Measurements from ENCODE around the gene PAPOLB. TPM values are rescaled to one million over a fixed set of nuclear protein-coding genes. Genes with fewer than 3 reads are reported as not detected.

The PAPOLB gene
- total RNA-seq, 1 donor from 2014 or later = not detected

GRCh38 chr7:4886671-4887070 lies 24.8 kb upstream of the PAPOLB start:
- no peaks in the 10 kb centered on the region for H3K9me3 ChIP-seq
- H3K27ac ChIP-seq = no peak overlapping the region
- TF ChIP-seq CTCF (IDR thresholded peaks at IDR 0.05) = no peak
- no peaks in the 10 kb centered on the region for H3K27me3 ChIP-seq
- peaks cover 2 to 4% of the 10 kb centered on the region in 2 donors for H3K4me1 ChIP-seq
- H3K4me3 ChIP-seq = no peak overlapping the region
- H3K36me3 ChIP-seq = no peaks in the 10 kb centered on the region
- DNase-seq (ENCODE audit: low spot score in 2 of 2) = no peak
- intact Hi-C loops (cut with DNase I) = loop anchor here (10.0 kb wide), 1 partner anchor 202 kb away; the partner anchor contains the start of gene FOXK1

DNA sequence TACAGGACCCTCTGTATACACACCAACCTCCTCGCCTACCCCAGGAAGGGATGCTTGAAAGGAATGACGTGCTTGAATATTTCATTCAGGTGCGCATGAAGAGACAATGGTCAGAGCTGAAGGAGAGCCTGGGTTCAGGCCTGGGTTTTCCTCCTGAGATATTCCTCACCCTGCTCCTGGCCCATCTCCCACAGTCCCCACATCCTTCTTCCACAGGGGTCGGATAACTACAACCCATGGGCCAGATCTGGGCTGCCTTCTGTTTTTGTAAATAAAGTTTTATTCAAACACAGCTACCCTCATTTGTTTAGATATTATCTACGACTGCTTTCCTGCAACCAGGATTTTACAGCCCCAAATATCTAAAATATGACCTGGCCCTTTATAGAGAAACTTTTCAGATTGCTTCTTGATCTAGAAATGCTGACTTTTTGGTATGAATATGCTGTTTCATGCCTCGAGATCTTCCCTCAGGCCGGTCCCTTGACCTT lies 23.5 kb upstream of the PAPOLB start:
- intact Hi-C loops (cut with DNase I) = loop anchor here (10.0 kb wide), 1 partner anchor 201 kb away; the partner anchor contains the start of gene FOXK1
- H3K27ac ChIP-seq = no peak overlapping the region
- H3K36me3 ChIP-seq = no peaks in the 10 kb centered on the region
- H3K27me3 ChIP-seq = no peaks in the 10 kb centered on the region
- H3K4me1 ChIP-seq = peaks cover 2 to 4% of the 10 kb centered on the region in 2 donors
- H3K9me3 ChIP-seq = no peaks in the 10 kb centered on the region
- H3K4me3 ChIP-seq = no peak overlapping the region
- no peak for TF ChIP-seq CTCF (IDR thresholded peaks at IDR 0.05)
- no peak for DNase-seq (ENCODE audit: low spot score in 2 of 2)

DNA sequence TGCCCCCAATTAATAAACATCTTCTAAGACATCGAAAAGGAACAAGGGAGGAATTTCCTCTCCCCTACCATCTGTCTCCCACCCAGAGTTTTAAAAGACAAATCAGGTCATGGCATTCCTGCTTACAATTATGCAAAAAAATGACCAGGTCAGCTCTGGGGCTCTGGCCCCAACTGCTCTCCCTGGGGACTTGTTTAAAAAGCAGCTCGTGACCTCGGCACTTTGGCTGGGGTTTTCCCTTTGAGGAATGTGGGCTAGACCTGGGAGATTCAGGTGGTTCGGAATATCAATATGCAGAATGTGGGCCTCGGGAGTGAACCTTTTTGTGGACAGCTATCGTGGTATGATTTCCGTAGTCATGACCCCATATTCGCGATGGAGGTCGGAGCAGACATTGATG lies 22.3 kb upstream of the PAPOLB start:
- Histone ChIP-seq H3K27me3 (no peaks in the 10 kb centered on the region), H3K4me1 (peaks cover 2 to 4% of the 10 kb centered on the region in 2 donors), H3K4me3 (no peak overlapping the region), H3K9me3 (no peaks in the 10 kb centered on the region), H3K27ac (no peak overlapping the region), H3K36me3 (no peaks in the 10 kb centered on the region)
- intact Hi-C loops (cut with DNase I) = loop anchor here (5.0 to 10.0 kb wide), 3 partner anchors 52 to 199 kb away; partner anchors contain the start of genes AP5Z1 and FOXK1
- no peak for DNase-seq (ENCODE audit: low spot score in 2 of 2)
- no peak for TF ChIP-seq CTCF (IDR thresholded peaks at IDR 0.05)

DNA sequence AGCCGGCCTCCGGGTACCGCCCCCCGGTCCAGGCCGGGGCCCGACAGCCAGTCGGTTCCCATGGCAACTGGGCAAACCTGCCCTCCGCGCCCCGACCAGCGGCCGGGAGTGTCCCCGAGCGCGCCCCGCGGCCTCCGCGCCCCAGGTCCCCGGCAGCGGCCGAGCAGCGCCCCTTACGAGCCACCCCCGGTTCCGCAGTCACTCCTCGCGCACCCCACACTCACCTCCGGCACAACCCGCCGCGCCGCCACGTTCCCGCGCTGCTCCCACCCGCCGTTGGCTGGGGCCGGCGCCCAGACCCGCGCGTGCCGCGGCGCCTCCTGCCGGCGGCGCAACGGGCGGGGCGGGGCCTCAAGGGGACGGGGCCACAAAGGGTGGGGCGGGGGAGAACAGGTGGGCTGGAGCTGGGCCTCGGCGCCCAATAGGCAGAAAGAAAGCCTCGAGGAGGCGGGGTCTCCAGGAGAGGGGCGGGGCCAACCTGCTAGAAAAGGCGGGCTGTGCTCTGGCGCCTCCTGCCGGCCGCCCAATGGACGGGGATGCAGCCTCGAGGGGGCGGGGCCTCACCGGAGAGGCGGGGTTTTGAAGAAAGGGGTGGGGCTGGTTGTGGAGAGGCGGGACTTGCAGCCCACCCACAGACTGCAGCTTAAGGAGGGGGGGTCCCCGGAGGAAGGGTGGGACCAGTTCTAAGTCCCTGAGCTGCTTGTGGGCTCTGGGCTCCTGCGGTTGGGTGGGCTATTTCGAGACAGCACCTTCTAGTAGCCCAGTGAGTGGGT lies 21.7 kb upstream of the PAPOLB start, which contains the start of gene RADIL:
TSS of gene RADIL (minus strand) at position 345 of the 773 bp plus-strand sequence. CDS start 5,577 bp downstream, outside the sequence.
- H3K4me1 ChIP-seq = peaks cover 2 to 4% of the 10 kb centered on the region in 2 donors
- TF ChIP-seq CTCF (IDR thresholded peaks at IDR 0.05) = peak; percentile 68 to 89 (median 86)
- no peaks in the 10 kb centered on the region for H3K9me3 ChIP-seq
- intact Hi-C loops (cut with DNase I) = loop anchor here (1.0 to 10.0 kb wide), 8 partner anchors 51 to 243 kb away; partner anchors contain the start of genes AP5Z1, FOXK1 and RBAK
- H3K36me3 ChIP-seq = no peaks in the 10 kb centered on the region
- peak within 1 kb of the TSS; percentile 72 to 82 for H3K27ac ChIP-seq
- H3K27me3 ChIP-seq = no peaks in the 10 kb centered on the region
- peak; percentile 69 to 95 for DNase-seq (ENCODE audit: low spot score in 2 of 2)
- H3K4me3 ChIP-seq = peak within 1 kb of the TSS; percentile 66 to 80

DNA sequence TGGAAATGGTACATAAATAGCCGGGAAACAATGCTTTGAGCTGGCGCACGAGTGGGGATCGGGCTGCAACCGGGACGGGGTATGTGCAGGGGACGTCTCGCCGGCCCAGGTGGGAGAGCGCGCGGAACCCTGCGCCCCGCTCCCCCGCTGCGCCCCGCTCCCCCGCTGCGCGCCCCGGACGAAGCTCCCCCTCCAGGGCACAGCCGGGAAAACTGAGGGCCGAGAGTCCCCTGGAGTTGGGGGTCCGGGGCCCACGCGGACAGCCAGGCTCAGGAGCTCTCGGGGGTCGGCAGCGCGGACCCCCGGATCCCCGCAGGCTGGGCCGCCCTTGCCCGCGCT lies 21.2 kb upstream of the PAPOLB start:
- Histone ChIP-seq H3K27ac (peak overlapping the region; percentile 72 to 82), H3K27me3 (no peaks in the 10 kb centered on the region), H3K4me1 (peaks cover 2 to 4% of the 10 kb centered on the region in 2 donors), H3K4me3 (peak overlapping the region; percentile 66 to 80), H3K36me3 (peaks cover 0 to under 1% of the 10 kb centered on the region in 2 donors), H3K9me3 (no peaks in the 10 kb centered on the region)
- intact Hi-C loops (cut with DNase I) = loop anchor here (1.0 to 10.0 kb wide), 8 partner anchors 51 to 242 kb away; partner anchors contain the start of genes AP5Z1, FOXK1 and RBAK
- TF ChIP-seq CTCF (IDR thresholded peaks at IDR 0.05) = no peak
- no peak for DNase-seq (ENCODE audit: low spot score in 2 of 2)

Measured in ascending aorta (tissue), 2 donors.